OCI-LY3 (cell line): ENCODE data around the gene NUDT7.

ENCODE experiments used
- CTCF ChIP-seq: fragments of 200-600, 300-600 bp; sonication (generic); IDR thresholded peaks from 2 replicates; pipeline ENCODE4 v1.5.1; 2014; ENCODE audit warnings: antibody characterized with exemption, low read length, low read depth
- EZH2phosphoT487 ChIP-seq: fragments of 200-600 bp; shearing (Covaris generic); IDR thresholded peaks from 2 replicates; pipeline ENCODE4 v1.6.1; 2018; ENCODE audit warnings: antibody characterized with exemption, mixed run types, low read depth

DNA sequence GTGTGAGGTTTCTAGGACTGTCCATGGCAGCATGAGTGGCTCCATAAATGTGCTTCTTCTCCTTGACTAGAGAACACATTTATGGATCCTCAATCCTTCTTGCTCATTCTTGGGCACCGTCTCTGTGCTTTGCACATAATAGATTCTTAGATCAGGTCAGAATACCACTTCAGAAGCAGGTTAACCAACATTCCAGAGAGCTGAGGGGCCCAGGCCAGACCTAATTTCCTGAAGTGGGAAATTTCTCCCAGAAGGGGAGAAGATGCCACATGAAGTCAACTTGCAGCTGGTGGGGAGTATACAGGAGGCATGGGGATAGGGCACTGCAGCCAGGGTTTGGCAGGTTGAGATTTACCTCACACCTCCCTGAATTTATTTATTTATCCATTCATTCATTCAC, 41.7 kb downstream of the NUDT7 start:
- no peak for TF ChIP-seq CTCF
- no peak for TF ChIP-seq EZH2phosphoT487
